OCI-LY7 (cell line): ENCODE data around the gene ALK. TPM values are rescaled to one million over a fixed set of nuclear protein-coding genes. Genes with fewer than 3 reads are reported as not detected.

Experiments
- BruUV-seq: library from RNA; stranded (reverse); fragments of 400-500 nt; replicated peaks from 2 replicates; lab custom pipeline; 2021; lab: Mats Ljungman, UMichigan
- CTCF ChIA-PET: fragments of 300-600 bp; sonication (Branson Sonifier 250); formaldehyde crosslinking; loops from one replicate; lab custom pipeline; 2022; ENCODE audit warnings: antibody characterized with exemption; ENCODE audit not compliant: unreplicated experiment; lab: Charles Lee
- POLR2A ChIA-PET: fragments of 300-600 bp; sonication (Branson Sonifier 250); formaldehyde crosslinking; loops from one replicate; lab custom pipeline; 2022; ENCODE audit warnings: antibody characterized with exemption; lab: Charles Lee
- DNase-seq: peaks from one replicate; pipeline ENCODE4 v3.0.0-alpha.2; 2015; ENCODE audit warnings: low spot score
- H2AFZ ChIP-seq: fragments of 200-600 bp; sonication (generic), shearing (Covaris generic); 2 replicates; pipeline ENCODE4 v1.6.1; 2014; ENCODE audit warnings: mild to moderate bottlenecking, antibody characterized with exemption, low read length, moderate library complexity
- H3K27ac ChIP-seq: fragments of 200-600 bp; sonication (generic); 2 replicates; pipeline ENCODE4 v1.5.1; 2014; ENCODE audit warnings: mixed run types, low read depth, mild to moderate bottlenecking, moderate library complexity, low read length, inconsistent platforms; ENCODE audit not compliant: poor library complexity, severe bottlenecking
- H3K36me3 ChIP-seq: fragments of 200-600 bp; sonication (generic); 2 replicates; pipeline ENCODE4 v1.6.1; 2014; ENCODE audit warnings: mild to moderate bottlenecking, antibody characterized with exemption, low read length, moderate library complexity, mixed read lengths; ENCODE audit not compliant: insufficient read depth
- H3K4me1 ChIP-seq: fragments of 200-600 bp; sonication (generic); 2 replicates; pipeline ENCODE4 v1.5.1; 2014; ENCODE audit warnings: mild to moderate bottlenecking, low read length; ENCODE audit not compliant: insufficient read depth, poor library complexity, severe bottlenecking
- H3K4me2 ChIP-seq: fragments of 200-600 bp; sonication (generic); 2 replicates; pipeline ENCODE4 v1.6.1; 2014; ENCODE audit warnings: mild to moderate bottlenecking, low read length
- H3K4me3 ChIP-seq: fragments of 200-600 bp; sonication (generic); 2 replicates; pipeline ENCODE4 v1.5.1; 2014; ENCODE audit warnings: mild to moderate bottlenecking, low read depth, low read length; ENCODE audit not compliant: poor library complexity, severe bottlenecking
- H3K79me2 ChIP-seq: fragments of 200-600 bp; sonication (generic); 2 replicates; pipeline ENCODE4 v1.6.1; 2016; ENCODE audit warnings: low read depth, mild to moderate bottlenecking, low read length, moderate library complexity, mixed read lengths; ENCODE audit not compliant: insufficient read depth
- H3K9me2 ChIP-seq: fragments of 200-600 bp; sonication (generic); 2 replicates; pipeline ENCODE4 v1.6.1; 2016; ENCODE audit warnings: mild to moderate bottlenecking, low read length, mixed read lengths; ENCODE audit not compliant: insufficient read depth
- H3K9me3 ChIP-seq: fragments of 200-600 bp; sonication (generic); 2 replicates; pipeline ENCODE4 v1.6.1; 2014; ENCODE audit warnings: mild to moderate bottlenecking, mixed run types, low read length, mixed read lengths
- H4K20me1 ChIP-seq: fragments of 200-600 bp; sonication (generic); 2 replicates; pipeline ENCODE4 v1.6.1; 2014; ENCODE audit warnings: mild to moderate bottlenecking, antibody characterized with exemption, low read length, moderate library complexity, mixed read lengths; ENCODE audit not compliant: insufficient read depth
- EZH2phosphoT487 ChIP-seq: fragments of 200-600 bp; sonication (generic); IDR thresholded peaks from 2 replicates; pipeline ENCODE4 v1.6.1; 2018; ENCODE audit warnings: low read depth, borderline replicate concordance, mild to moderate bottlenecking, mixed run types, antibody characterized with exemption, low read length, moderate library complexity, mixed read lengths
- intact Hi-C: fragments of 100-400 bp; cut with micrococcal nuclease; formaldehyde crosslinking; loops from one replicate; pipeline ENCODE4 v1.10.0; 2022; ENCODE audit not compliant: unreplicated experiment
- total RNA-seq, 2 experiments: library from RNA; depleted of rRNA in 1 of 2; stranded (reverse); fragments of >200 nt in 1 of 2; shearing (Covaris generic) in 1 of 2; gene quantifications; 2 replicates each; pipeline ENCODE4 v1.2.3, GENCODE V29; 2014 to 2022
- TF ChIP-seq, protein P1 (sequence below): fragments of 200-600 bp; sonication (generic); conservative IDR thresholded peaks from 2 replicates; pipeline ENCODE4 v1.5.1; 2014; ENCODE audit warnings: mild to moderate bottlenecking, antibody characterized with exemption, low read length, moderate library complexity, mixed read lengths

The ALK gene
- total RNA-seq, 2 experiments from 2014 or later: 0.09 TPM; not detected in 1

DNA sequence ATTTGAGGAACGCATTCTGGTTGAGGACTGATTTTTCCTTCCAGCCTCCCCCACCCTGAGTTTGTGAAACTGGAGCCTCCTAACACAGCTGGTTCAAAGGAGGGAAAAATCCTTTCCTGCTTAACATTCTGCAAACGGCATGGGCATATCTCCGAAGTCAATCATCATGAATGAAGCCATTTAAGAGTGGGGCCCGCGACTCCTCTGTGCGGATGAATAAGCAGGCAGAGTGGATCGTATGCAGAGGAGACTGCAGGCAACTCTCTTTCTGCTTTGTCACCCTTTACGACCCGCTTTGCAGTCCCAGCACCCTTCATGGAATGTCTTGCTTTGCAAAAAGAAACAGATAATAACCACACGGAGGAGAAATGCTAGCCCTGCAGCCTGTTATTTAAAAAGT lies 500.9 kb downstream of the ALK start:
- CTCF ChIA-PET: no interaction called here
- H3K4me3 ChIP-seq: no peak overlapping the region
- H3K36me3 ChIP-seq: no peaks in the 10 kb centered on the region
- no peaks in the 10 kb centered on the region for H3K9me3 ChIP-seq
- BruUV-seq: no TSS peak
- no peak for DNase-seq
- H3K79me2 ChIP-seq: no peaks in the 10 kb centered on the region
- no peak overlapping the region for H2AFZ ChIP-seq
- H4K20me1 ChIP-seq: no peaks in the 10 kb centered on the region
- no peaks in the 10 kb centered on the region for H3K9me2 ChIP-seq
- H3K27ac ChIP-seq: no peak overlapping the region
- POLR2A ChIA-PET: interaction anchor here (0.7 to 0.8 kb wide), 2 partner anchors 8 to 55 kb away, joined by 3 to 4 read pairs; no protein-coding TSS in a partner anchor
- no peak overlapping the region for H3K4me2 ChIP-seq
- H3K4me1 ChIP-seq: no peaks in the 10 kb centered on the region
- intact Hi-C loops: no loop called here
- no peak for TF ChIP-seq EZH2phosphoT487
- TF ChIP-seq, protein P1, sequence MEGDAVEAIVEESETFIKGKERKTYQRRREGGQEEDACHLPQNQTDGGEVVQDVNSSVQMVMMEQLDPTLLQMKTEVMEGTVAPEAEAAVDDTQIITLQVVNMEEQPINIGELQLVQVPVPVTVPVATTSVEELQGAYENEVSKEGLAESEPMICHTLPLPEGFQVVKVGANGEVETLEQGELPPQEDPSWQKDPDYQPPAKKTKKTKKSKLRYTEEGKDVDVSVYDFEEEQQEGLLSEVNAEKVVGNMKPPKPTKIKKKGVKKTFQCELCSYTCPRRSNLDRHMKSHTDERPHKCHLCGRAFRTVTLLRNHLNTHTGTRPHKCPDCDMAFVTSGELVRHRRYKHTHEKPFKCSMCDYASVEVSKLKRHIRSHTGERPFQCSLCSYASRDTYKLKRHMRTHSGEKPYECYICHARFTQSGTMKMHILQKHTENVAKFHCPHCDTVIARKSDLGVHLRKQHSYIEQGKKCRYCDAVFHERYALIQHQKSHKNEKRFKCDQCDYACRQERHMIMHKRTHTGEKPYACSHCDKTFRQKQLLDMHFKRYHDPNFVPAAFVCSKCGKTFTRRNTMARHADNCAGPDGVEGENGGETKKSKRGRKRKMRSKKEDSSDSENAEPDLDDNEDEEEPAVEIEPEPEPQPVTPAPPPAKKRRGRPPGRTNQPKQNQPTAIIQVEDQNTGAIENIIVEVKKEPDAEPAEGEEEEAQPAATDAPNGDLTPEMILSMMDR: no peak

GRCh38 chr2:29417630-29418029 lies 503.8 kb downstream of the ALK start:
- no peaks in the 10 kb centered on the region for H3K36me3 ChIP-seq
- no peak overlapping the region for H3K4me2 ChIP-seq
- ChIA-PET CTCF (no interaction called here), POLR2A (no interaction called here)
- no peaks in the 10 kb centered on the region for H4K20me1 ChIP-seq
- no peak overlapping the region for H3K4me3 ChIP-seq
- H3K9me3 ChIP-seq: no peaks in the 10 kb centered on the region
- no peak overlapping the region for H3K27ac ChIP-seq
- no peaks in the 10 kb centered on the region for H3K4me1 ChIP-seq
- intact Hi-C loops: no loop called here
- no peak for DNase-seq
- TF ChIP-seq EZH2phosphoT487: no peak
- TF ChIP-seq, protein P1: no peak
- no TSS peak for BruUV-seq
- H3K9me2 ChIP-seq: no peaks in the 10 kb centered on the region
- H2AFZ ChIP-seq: no peak overlapping the region
- no peaks in the 10 kb centered on the region for H3K79me2 ChIP-seq

- POLR2A ChIA-PET: interaction anchor here (0.5 to 0.9 kb wide), 2 partner anchors 8 to 11 kb away, joined by 3 read pairs; no protein-coding TSS in a partner anchor
- Histone ChIP-seq H2AFZ (no peak overlapping the region), H3K36me3 (no peaks in the 10 kb centered on the region), H3K4me3 (no peak overlapping the region), H4K20me1 (no peaks in the 10 kb centered on the region), H3K9me2 (no peaks in the 10 kb centered on the region), H3K9me3 (no peaks in the 10 kb centered on the region), H3K4me1 (no peaks in the 10 kb centered on the region), H3K4me2 (no peak overlapping the region), H3K79me2 (no peaks in the 10 kb centered on the region), H3K27ac (no peak overlapping the region)
- CTCF ChIA-PET: no interaction called here
- BruUV-seq: no TSS peak
- TF ChIP-seq, protein P1: no peak
- TF ChIP-seq EZH2phosphoT487: no peak
- DNase-seq: no peak
- intact Hi-C loops: no loop called here
Measured at GRCh38 chr2:29412197-29412925, 509.0 kb downstream of the ALK start.
